GM15510 (cell line): ENCODE measurements around the gene KIF26A.

Source experiments
- POLR2A ChIP-seq: IDR thresholded peaks from 3 replicates; pipeline ENCODE4 v1.6.1; 2011; ENCODE audit warnings: borderline replicate concordance; ENCODE audit not compliant: insufficient read length; ENCODE audit errors: extremely low read depth

KIF26A gene

GRCh38 chr14:104187121-104187889 lies 48.9 kb downstream of the KIF26A start:
- TF ChIP-seq POLR2A, result no peak

- TF ChIP-seq POLR2A, result no peak
Observed at GRCh38 chr14:104187931-104188726, 49.7 kb downstream of the KIF26A start.

GRCh38 chr14:104188727-104189400 lies 50.5 kb downstream of the KIF26A start:
- TF ChIP-seq POLR2A, result no peak

DNA sequence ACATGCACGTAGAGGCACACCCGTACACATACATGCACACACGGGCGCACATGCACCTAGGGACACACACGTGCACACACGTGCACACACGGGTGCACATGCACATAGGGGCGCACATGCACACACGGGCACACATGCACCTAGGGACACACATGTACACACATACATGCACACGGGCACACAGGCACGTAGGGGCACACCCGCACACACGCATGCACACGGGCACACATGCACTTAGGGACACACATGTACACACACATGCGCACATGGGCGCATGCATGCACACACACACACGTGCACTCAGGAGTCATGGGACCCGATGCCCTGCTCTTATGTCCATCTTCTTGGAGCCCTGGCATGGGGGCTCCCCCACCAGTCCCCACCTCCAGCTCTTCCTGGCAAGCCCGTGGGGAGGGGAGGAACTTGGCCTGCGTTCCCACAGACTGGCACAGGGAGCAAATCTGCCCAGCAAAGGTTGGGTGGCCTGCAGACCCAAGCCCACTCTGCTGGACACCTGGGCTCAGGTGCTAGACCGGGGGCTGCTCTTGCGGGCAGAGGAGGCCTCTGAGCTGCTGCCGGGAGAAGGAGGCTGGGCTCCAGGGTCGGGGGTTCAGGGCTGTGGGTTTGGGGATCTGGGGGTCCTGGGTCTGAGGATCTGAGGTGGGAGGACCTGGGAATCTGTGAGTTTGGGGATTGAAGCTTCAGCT lies 51.4 kb downstream of the KIF26A start:
- TF ChIP-seq POLR2A, result no peak

DNA sequence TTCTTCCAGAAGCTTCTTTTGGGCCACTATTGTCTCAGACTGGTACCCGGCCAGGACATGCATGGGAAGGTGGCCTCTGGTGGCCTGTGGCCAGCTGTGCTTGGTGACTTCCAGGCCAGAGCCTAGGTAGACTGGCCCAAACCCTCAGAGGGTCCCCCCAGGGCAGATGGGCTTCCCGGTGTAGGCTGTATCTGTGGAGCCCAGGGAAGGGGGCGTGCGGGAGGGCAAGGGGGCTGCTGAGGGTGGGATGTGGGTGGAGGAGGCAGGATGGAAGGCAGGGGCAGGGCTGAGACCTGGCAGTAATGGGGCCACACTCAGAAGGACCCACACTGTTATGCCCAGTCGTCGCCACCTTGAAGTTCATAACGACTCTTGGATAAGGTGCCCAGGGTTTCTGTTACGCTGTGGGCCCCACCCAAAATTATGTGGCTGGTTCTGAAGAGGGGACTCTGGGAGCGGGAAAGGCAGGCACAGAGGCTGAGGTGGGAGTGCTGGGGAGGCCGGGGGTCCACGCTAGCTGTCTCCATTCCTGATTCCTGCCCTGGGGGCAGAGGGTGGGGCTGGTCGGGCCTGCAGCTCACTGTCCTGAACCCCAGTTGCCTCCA lies 52.1 kb downstream of the KIF26A start:
- TF ChIP-seq POLR2A, result no peak

DNA sequence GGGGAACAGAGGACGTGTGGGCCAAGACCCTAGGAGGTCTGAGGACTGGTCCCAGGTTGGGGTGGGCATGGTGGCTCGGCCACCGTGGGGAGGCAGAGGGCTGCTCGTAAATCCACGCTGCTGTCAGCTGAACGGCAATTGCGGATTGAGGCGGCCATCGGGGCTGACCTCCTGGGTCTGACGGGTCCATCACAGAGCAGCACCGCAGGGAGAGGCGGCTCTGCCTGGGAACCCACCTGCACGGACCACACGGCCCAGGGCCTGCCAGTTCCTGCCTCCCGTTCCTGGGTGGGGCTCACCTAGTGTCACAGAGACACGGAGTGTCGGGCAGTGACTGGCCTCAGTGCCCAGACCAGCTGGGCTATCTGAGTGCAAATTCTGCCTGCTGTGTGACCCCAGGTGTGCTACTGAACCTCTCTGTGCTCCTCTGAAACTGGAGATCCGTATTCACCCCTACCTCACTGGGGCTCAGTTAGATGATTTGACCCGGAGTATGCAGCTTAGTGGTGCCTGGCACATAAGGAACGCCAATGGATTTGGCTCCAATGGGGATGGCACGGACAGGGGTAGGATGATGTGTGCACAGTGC lies 53.1 kb downstream of the KIF26A start:
- TF ChIP-seq POLR2A, result no peak

GRCh38 chr14:104192146-104192882 lies 53.9 kb downstream of the KIF26A start:
- no peak for TF ChIP-seq POLR2A

- TF ChIP-seq POLR2A, result no peak
Observed at GRCh38 chr14:104192883-104193245, 54.5 kb downstream of the KIF26A start.

- TF ChIP-seq POLR2A, result no peak
Observed at GRCh38 chr14:104194016-104194415, 55.6 kb downstream of the KIF26A start.

DNA sequence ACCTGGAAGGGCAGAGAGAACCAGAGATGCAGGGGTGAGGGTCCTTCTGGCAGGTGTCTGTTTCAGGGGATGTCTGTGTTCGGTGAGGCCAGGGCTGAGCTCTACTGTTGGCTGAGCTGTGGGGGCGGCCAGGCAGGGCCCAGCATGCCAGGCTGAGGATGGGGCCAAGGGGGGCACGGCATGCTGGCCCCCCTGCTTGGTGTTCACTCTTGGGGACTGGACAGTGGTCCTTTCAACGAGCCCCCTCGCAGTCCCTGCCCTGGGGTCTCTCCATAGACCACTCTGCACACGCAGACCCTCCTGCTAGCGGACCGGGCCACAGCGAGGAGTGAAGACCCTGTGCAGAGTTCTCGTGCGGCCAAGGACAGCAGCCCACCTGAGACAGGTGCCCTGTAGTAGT lies 56.3 kb downstream of the KIF26A start:
- no peak for TF ChIP-seq POLR2A

- no peak for TF ChIP-seq POLR2A
Observed at GRCh38 chr14:104195361-104195760, 57.0 kb downstream of the KIF26A start.

DNA sequence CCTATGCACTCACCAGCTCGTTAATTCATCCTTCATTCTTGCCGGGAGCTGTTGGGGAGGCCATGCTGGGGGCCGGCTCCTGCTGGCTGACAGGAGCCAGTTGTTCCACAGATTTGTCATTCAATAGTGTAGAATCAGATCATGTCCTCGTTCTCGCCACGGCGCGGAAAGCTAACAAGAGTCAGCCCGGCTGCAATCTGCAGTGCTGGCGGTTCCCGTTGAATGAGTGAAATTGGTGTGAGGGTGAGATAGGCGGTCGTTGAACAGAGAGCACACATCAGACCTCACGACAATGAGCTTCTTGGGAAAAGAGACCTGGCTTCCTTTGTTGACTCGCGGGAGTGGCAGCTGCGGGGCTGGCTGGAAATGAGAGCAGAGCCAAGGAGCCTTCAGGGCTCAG lies 57.5 kb downstream of the KIF26A start:
- no peak for TF ChIP-seq POLR2A

DNA sequence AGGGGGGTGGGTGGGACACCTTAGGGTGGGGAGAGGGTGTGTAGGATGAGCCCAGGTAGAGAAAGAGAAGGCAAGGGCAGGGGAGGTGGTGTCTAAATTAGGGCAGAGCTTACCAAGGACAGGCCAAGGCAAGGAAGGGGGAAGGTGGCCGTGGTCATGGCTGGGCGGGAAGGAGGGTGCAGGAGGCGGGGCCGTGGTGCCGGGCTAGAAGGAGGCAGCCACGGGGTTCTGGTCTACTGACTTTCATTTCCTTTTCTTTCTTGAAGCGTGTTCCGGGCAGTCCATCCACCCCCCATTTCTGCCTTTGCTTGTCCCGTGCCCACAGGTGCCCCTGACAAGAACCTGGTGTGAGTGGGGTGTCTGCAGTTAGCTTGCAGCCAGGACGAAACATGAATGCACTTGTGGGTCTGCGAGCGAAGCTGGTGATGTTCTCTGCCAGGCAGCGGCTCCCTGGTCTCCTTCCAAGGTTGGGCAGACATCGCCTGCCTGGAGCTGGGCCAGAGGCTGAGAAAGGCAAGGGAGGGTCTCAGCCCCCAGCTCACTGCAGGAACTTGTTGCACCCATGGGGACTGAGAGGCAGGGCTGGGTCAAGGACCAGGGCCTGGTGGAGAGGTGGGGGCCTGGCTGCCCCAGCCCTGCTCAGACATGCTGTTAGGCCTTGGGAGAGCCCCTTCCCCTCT lies 58.2 kb downstream of the KIF26A start:
- TF ChIP-seq POLR2A, result no peak
